Muscle layer of duodenum (tissue), 2 donors: ENCODE results near the gene SLC16A13.
"Not testable (repeated sequence)": the region's sequence is repeated elsewhere in the genome, so short reads cannot be mapped to it uniquely, and the experiment has no call there.

ENCODE experiments used
- H3K27ac ChIP-seq: one replicate; pipeline ENCODE4 v1.7.0; 2013; ENCODE audit warnings: mild to moderate bottlenecking, low read length
- H3K27me3 ChIP-seq: one replicate; pipeline ENCODE4 v1.7.0; 2013; ENCODE audit warnings: low read depth, mild to moderate bottlenecking, control low read depth, low read length
- H3K36me3 ChIP-seq, 2 donors: one replicate each; pipeline ENCODE4 v1.7.0; 2013; ENCODE audit warnings: low read length in 2 of 2, control low read depth in 1 of 2, mild to moderate bottlenecking in 1 of 2; ENCODE audit not compliant: insufficient read depth in 2 of 2, control insufficient read depth in 1 of 2
- H3K4me1 ChIP-seq, 2 donors: one replicate each; pipeline ENCODE4 v1.7.0; 2013; ENCODE audit warnings: low read length in 2 of 2, mild to moderate bottlenecking in 2 of 2, control low read depth in 1 of 2, moderate library complexity in 1 of 2; ENCODE audit not compliant: insufficient read depth in 2 of 2, control insufficient read depth in 1 of 2
- H3K4me3 ChIP-seq, 2 donors: one replicate each; pipeline ENCODE4 v1.7.0; 2013; ENCODE audit warnings: low read length in 2 of 2, low read depth in 1 of 2, mild to moderate bottlenecking in 1 of 2
- H3K9me3 ChIP-seq, 2 donors: one replicate each; pipeline ENCODE4 v1.7.0; 2013; ENCODE audit warnings: low read length in 2 of 2, control low read depth in 1 of 2, mild to moderate bottlenecking in 1 of 2; ENCODE audit not compliant: control insufficient read depth in 1 of 2
- donor health status: healthy.

The SLC16A13 gene, protein sequence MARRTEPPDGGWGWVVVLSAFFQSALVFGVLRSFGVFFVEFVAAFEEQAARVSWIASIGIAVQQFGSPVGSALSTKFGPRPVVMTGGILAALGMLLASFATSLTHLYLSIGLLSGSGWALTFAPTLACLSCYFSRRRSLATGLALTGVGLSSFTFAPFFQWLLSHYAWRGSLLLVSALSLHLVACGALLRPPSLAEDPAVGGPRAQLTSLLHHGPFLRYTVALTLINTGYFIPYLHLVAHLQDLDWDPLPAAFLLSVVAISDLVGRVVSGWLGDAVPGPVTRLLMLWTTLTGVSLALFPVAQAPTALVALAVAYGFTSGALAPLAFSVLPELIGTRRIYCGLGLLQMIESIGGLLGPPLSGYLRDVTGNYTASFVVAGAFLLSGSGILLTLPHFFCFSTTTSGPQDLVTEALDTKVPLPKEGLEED

DNA sequence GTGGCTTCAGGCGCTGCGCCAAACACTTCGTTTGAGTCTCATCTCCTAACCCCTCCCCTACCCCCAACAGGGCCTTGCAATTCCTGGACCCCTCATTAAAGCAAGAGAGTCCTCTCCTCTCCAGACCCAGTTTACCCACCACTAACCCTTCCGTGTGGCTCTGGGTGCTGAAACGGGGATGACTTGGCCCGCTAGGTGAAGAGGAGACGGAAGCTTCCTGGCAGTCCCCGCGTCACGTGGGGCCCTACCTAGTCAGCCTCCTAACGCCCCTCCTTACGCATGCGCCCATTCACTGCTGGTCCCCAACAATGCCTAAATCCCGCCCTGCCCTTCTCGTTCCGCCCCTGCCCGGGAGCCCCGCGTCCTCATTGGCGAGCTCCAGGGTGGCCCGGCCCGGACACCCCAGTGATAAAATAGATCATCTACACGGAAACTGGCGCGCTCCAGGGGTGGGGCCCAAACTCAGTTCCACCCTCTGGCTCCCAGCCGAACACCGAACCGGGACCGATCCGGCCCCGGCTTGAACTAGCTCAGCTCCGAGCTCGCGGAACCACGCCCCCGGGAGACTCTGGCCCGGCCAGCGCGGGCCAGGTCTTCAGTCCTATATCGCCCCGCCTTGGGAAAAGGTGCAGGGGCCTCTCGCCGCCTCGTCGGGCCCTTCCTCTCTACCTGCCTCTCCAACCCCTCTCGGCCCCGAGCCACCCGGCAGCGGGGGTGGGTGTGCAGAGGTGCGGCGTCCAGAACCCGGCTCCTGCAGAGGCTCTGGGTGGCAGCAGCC lies at the start of gene SLC16A13:
Gene SLC16A13, plus strand, starts transcription at position 425 of the 778 bp plus-strand sequence. CDS start 368 bp downstream, outside the sequence.
- no peaks in the 10 kb centered on the region for H3K9me3 ChIP-seq
- H3K27ac ChIP-seq = peak within 1 kb of the TSS; percentile 94
- no peaks in the 10 kb centered on the region for H3K27me3 ChIP-seq
- peaks cover 4 to 9% of the 10 kb centered on the region in 2 donors for H3K4me1 ChIP-seq
- H3K4me3 ChIP-seq = peak within 1 kb of the TSS; percentile 76 to 84
- no peaks in the 10 kb centered on the region for H3K36me3 ChIP-seq

DNA sequence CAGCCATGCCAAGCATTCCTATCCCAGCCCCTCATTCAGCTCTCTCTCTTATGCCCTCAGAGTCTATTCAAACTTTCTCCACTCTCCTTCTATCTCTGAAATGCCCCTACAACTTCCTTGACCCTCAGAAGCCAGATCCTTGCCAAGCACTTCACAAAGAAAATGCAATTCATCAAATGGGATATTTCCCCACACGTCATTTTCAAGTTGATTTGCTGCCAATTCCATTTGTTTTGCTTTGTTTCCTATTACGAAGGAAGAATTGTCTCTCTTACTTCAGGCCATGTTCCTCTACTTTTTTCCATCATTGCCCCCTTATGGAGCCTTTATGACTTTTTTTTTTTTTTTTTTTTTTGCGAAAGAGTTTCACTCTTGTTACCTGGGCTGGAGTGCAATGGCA lies 49.1 kb upstream of the SLC16A13 start:
- no peaks in the 10 kb centered on the region for H3K27me3 ChIP-seq
- H3K36me3 ChIP-seq = no peaks in the 10 kb centered on the region
- H3K9me3 ChIP-seq = no peaks in the 10 kb centered on the region
- H3K4me1 ChIP-seq = no peaks in the 10 kb centered on the region
- no peak overlapping the region for H3K27ac ChIP-seq
- no peak overlapping the region for H3K4me3 ChIP-seq

DNA sequence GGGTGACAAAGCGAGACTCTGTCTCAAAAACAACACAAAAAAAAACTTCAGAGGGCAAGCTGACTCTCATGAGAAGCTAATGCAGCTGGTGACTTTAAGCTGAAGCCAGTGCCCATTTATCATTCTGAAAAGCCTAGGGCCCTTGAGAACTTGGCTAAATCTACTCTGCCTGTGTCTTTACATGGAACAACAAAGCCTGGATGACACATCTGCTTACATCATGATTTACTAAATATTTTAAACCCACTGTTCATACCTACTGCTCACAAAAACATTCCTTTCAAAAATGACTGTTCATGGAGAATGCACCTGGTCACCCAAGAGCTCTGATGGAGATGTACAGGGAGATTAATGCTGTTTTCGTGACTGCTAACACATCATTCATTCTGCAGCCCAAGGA lies 46.0 kb upstream of the SLC16A13 start:
- Histone ChIP-seq H3K27me3 (no peaks in the 10 kb centered on the region), H3K4me1 (no peaks in the 10 kb centered on the region), H3K9me3 (no peaks in the 10 kb centered on the region), H3K27ac (no peak overlapping the region), H3K36me3 (no peaks in the 10 kb centered on the region), H3K4me3 (no peak overlapping the region)

DNA sequence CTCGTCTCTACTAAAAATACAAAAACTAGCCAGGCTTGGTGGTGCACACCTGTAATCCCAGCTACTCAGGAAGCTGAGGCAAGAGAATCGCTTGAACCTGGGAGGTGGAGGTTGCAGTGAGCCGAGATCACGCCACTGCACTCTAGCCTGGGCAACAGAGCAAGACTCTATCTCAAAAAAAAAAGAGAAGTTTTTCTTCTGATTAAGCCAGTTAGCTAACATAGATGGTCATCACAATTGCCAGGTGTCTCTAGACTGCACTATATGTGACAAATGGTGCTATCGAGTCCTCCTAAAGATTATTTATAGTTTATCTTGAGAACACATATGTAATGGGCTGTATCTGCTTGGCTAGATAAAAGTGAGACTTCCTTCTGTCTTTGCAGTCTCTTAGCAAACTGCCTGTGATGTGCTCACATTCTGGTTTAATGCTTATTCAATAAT lies 42.2 kb upstream of the SLC16A13 start:
- H3K27me3 ChIP-seq, H3K27ac ChIP-seq, H3K4me3 ChIP-seq, H3K36me3 ChIP-seq, H3K9me3 ChIP-seq: not testable (repeated sequence)
- peaks cover 0 to 10% of the 10 kb centered on the region in 2 donors for H3K4me1 ChIP-seq

DNA sequence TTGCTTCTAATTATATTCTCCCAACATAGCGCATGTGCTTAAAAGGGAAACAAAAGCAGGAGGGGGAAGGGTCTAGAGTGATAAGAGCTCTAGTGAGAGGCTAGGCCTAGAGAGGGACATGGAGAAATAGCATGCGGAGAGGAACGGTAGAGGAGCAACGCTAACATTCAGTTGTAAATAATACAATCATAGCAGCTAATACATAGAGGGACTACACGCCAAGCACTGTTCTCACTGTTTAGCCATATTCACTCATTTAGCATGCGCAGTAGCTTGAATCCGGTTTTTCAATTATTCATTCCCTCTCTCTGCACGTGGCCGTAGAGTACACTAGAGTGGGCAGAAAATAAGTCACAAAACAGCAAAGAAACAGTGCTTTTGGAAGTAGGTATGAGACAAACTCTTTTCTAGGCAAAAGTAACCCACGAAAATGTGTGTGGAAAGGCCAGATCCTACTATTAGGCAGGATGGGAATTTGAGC lies 41.7 kb upstream of the SLC16A13 start:
- Histone ChIP-seq H3K9me3 (no peaks in the 10 kb centered on the region), H3K36me3 (peaks cover 4 to 14% of the 10 kb centered on the region in 2 donors), H3K4me1 (peaks cover 0 to 10% of the 10 kb centered on the region in 2 donors), H3K27ac (no peak overlapping the region), H3K27me3 (no peaks in the 10 kb centered on the region), H3K4me3 (no peak overlapping the region)

DNA sequence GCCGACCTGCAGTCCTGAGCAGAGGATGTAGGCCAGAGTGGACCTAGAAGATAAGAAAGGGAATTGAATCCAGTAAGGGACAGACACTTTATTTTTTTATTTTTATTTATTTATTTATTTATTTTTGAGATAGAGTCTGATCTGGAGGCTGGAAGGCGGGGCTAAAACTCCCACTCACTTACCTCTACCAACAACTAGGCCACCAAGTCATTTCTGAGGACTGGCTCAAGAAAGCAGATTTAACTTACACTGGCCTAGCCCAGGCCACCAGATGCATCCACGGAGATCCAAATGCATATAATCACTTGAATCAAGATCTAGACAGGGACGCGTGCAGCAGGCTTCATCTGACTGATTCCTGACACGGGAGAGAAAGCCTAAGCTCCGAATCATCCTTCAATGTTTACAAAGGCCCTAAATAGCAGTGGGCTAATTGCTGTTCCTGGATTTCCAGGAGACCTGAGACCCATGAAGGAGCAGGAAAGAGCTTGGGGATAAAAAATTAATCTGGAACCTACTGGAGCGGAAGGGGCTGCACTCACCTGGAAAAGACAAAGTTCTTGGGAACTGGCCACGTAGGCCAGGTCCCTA lies 41.1 kb upstream of the SLC16A13 start:
- H3K36me3 ChIP-seq = peaks cover 10 to 20% of the 10 kb centered on the region in 2 donors
- no peak overlapping the region for H3K4me3 ChIP-seq
- H3K4me1 ChIP-seq = peaks cover 0 to 10% of the 10 kb centered on the region in 2 donors
- no peaks in the 10 kb centered on the region for H3K27me3 ChIP-seq
- H3K27ac ChIP-seq = no peak overlapping the region
- no peaks in the 10 kb centered on the region for H3K9me3 ChIP-seq

DNA sequence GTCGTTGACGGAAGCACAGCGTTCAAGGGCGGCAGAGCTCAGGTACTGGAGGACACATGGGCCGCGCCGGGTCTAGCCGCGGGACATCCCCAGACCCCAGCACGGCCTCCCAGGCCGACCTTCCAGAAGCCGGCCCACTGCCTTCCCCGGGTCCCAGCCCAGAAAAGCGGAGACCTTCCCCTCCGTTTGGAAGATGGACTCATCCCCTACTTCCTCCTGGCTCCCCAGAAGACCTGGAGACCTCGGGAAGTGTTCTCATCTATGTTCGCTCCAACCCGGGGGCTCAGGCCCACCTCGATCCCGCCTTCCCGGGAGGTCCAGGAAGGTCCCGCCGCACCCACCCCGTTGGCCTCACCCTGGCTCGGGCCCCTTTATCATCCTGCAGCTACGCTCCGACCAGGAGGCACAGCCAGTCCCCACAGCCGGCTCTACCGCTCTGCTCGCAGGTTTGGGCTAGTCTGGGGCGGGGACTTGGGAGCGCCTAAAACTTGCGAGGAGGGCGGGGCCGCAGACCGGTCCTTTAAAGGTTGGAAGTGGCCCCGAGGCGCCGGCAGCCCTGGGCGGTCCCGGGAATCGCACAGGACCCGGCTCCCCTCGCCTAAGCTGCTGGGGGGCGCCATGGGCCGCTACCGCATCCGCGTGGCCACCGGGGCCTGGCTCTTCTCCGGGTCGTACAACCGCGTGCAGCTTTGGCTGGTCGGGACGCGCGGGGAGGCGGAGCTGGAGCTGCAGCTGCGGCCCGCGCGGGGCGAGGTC lies 40.1 kb upstream of the SLC16A13 start, which contains the start of gene ALOX12:
Gene ALOX12, plus strand, starts transcription at position 550 of the 756 bp plus-strand sequence. Its CDS starts 69 bp downstream, at position 619.
- Histone ChIP-seq H3K27ac (no peak within 1 kb of the TSS), H3K36me3 (peaks cover 14 to 30% of the 10 kb centered on the region in 2 donors), H3K4me3 (peak within 1 kb of the TSS; percentile 7 to 50), H3K9me3 (no peaks in the 10 kb centered on the region), H3K4me1 (peaks cover 0 to 10% of the 10 kb centered on the region in 2 donors), H3K27me3 (no peaks in the 10 kb centered on the region)

DNA sequence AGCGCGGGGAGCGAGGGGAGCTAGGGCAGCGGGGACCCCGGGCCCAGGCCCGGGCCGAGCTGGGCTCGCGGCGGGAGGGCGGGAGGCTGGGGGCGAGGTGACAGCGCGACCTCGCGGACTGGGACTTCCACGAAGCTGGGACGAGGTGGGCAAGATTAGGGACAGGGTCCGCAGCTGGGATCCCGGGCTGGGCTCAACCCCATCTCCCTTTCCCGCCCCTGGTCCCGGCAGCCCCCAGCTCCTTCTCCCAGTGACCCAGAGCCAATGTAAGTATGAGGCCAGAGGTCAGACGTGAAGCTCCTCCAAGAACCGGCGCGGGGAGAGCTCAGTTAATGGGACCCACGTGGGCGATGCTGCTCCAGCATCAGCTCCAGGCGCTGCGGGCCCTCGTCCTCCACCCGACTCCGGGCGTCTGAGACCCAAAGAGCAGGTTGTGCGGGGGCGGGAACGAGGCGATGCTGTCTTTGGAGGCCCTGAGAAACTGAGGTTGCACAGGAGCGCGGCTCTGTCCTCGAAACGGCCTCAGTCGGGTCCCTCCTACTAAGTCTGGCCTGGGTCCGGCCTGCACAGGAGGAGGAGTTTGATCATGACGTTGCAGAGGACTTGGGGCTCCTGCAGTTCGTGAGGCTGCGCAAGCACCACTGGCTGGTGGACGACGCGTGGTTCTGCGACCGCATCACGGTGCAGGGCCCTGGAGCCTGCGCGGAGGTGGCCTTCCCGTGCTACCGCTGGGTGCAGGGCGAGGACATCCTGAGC lies 39.4 kb upstream of the SLC16A13 start:
- Histone ChIP-seq H3K9me3 (no peaks in the 10 kb centered on the region), H3K4me3 (peak overlapping the region in 1 of 2 donors; percentile 50), H3K27ac (no peak overlapping the region), H3K36me3 (peaks cover 22 to 36% of the 10 kb centered on the region in 2 donors), H3K4me1 (peaks cover 0 to 10% of the 10 kb centered on the region in 2 donors), H3K27me3 (no peaks in the 10 kb centered on the region)

DNA sequence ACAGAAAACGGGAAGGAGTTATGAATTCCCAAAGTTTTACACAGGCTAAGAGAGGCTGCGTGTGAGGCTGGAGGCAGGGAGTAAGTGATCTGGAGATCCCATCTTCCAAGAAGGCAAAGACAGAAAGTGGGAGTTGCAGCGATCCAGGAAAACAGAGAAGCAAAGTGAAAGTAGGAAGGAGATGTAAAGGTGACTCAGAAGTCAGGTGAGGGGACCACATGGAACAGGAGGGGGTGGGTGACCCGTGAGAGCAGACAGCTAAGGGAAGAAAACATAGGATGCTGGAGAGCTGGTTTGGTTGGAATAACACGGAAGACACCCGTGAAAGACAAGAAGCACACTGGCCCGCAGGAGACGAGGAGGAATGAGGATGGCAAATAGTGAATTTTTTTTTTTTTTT lies 38.6 kb upstream of the SLC16A13 start:
- Histone ChIP-seq H3K36me3 (peaks cover 29 to 43% of the 10 kb centered on the region in 2 donors), H3K4me3 (no peak overlapping the region)

DNA sequence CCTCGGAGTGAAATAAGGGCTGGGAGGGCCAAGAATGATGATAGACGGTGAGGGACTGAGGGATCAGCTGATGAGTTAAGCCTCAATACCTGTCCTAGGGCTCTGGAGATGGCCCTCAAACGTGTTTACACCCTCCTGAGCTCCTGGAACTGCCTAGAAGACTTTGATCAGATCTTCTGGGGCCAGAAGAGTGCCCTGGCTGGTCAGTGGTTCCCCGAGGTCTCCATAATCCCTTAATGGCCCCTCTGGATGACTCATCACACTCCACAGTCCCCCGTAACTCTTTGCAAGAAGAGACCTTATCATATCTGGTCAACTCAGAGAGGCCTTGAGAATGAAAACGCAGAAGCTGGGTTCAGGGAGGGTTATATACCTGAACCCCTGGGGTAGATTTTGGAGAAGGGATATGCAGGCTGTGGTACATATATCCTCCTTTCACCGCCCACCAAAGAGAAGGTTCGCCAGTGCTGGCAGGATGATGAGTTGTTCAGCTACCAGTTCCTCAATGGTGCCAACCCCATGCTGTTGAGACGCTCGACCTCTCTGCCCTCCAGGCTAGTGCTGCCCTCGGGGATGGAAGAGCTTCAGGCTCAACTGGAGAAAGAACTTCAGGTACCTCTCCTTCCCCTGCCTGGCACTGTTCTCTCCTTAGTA lies 36.8 kb upstream of the SLC16A13 start:
- no peak overlapping the region for H3K4me3 ChIP-seq
- no peak overlapping the region for H3K27ac ChIP-seq
- peaks cover 0 to 10% of the 10 kb centered on the region in 2 donors for H3K4me1 ChIP-seq
- H3K27me3 ChIP-seq = no peaks in the 10 kb centered on the region
- no peaks in the 10 kb centered on the region for H3K9me3 ChIP-seq
- H3K36me3 ChIP-seq = peaks cover 44 to 53% of the 10 kb centered on the region in 2 donors

More for the DNA sequence above, 38.6 kb upstream of the SLC16A13 start:
- no peaks in the 10 kb centered on the region for H3K27me3 ChIP-seq
- H3K4me1 ChIP-seq = peaks cover 0 to 10% of the 10 kb centered on the region in 2 donors
- H3K27ac ChIP-seq = no peak overlapping the region
- no peaks in the 10 kb centered on the region for H3K9me3 ChIP-seq
